OCI-LY7 (cell line): ENCODE data around the gene RPRD1B. TPM values are rescaled to one million over a fixed set of nuclear protein-coding genes. Genes with fewer than 3 reads are reported as not detected.

ENCODE experiments used
- BruUV-seq: library from RNA; stranded (reverse); fragments of 400-500 nt; replicated peaks from 2 replicates; lab custom pipeline; 2021; lab: Mats Ljungman, UMichigan
- CTCF ChIA-PET: fragments of 300-600 bp; sonication (Branson Sonifier 250); formaldehyde crosslinking; loops from one replicate; lab custom pipeline; 2022; ENCODE audit warnings: antibody characterized with exemption; ENCODE audit not compliant: unreplicated experiment; lab: Charles Lee
- POLR2A ChIA-PET: fragments of 300-600 bp; sonication (Branson Sonifier 250); formaldehyde crosslinking; loops from one replicate; lab custom pipeline; 2022; ENCODE audit warnings: antibody characterized with exemption; lab: Charles Lee
- DNase-seq: peaks from one replicate; pipeline ENCODE4 v3.0.0-alpha.2; 2015; ENCODE audit warnings: low spot score
- H2AFZ ChIP-seq: fragments of 200-600 bp; sonication (generic), shearing (Covaris generic); 2 replicates; pipeline ENCODE4 v1.6.1; 2014; ENCODE audit warnings: mild to moderate bottlenecking, antibody characterized with exemption, low read length, moderate library complexity
- H3K27ac ChIP-seq: fragments of 200-600 bp; sonication (generic); 2 replicates; pipeline ENCODE4 v1.5.1; 2014; ENCODE audit warnings: mixed run types, low read depth, mild to moderate bottlenecking, moderate library complexity, low read length, inconsistent platforms; ENCODE audit not compliant: poor library complexity, severe bottlenecking
- H3K36me3 ChIP-seq: fragments of 200-600 bp; sonication (generic); 2 replicates; pipeline ENCODE4 v1.6.1; 2014; ENCODE audit warnings: mild to moderate bottlenecking, antibody characterized with exemption, low read length, moderate library complexity, mixed read lengths; ENCODE audit not compliant: insufficient read depth
- H3K4me1 ChIP-seq: fragments of 200-600 bp; sonication (generic); 2 replicates; pipeline ENCODE4 v1.5.1; 2014; ENCODE audit warnings: mild to moderate bottlenecking, low read length; ENCODE audit not compliant: insufficient read depth, poor library complexity, severe bottlenecking
- H3K4me2 ChIP-seq: fragments of 200-600 bp; sonication (generic); 2 replicates; pipeline ENCODE4 v1.6.1; 2014; ENCODE audit warnings: mild to moderate bottlenecking, low read length
- H3K4me3 ChIP-seq: fragments of 200-600 bp; sonication (generic); 2 replicates; pipeline ENCODE4 v1.5.1; 2014; ENCODE audit warnings: mild to moderate bottlenecking, low read depth, low read length; ENCODE audit not compliant: poor library complexity, severe bottlenecking
- H3K79me2 ChIP-seq: fragments of 200-600 bp; sonication (generic); 2 replicates; pipeline ENCODE4 v1.6.1; 2016; ENCODE audit warnings: low read depth, mild to moderate bottlenecking, low read length, moderate library complexity, mixed read lengths; ENCODE audit not compliant: insufficient read depth
- H3K9me2 ChIP-seq: fragments of 200-600 bp; sonication (generic); 2 replicates; pipeline ENCODE4 v1.6.1; 2016; ENCODE audit warnings: mild to moderate bottlenecking, low read length, mixed read lengths; ENCODE audit not compliant: insufficient read depth
- H3K9me3 ChIP-seq: fragments of 200-600 bp; sonication (generic); 2 replicates; pipeline ENCODE4 v1.6.1; 2014; ENCODE audit warnings: mild to moderate bottlenecking, mixed run types, low read length, mixed read lengths
- H4K20me1 ChIP-seq: fragments of 200-600 bp; sonication (generic); 2 replicates; pipeline ENCODE4 v1.6.1; 2014; ENCODE audit warnings: mild to moderate bottlenecking, antibody characterized with exemption, low read length, moderate library complexity, mixed read lengths; ENCODE audit not compliant: insufficient read depth
- CTCF ChIP-seq: fragments of 200-600 bp; sonication (generic); conservative IDR thresholded peaks from 2 replicates; pipeline ENCODE4 v1.5.1; 2014; ENCODE audit warnings: mild to moderate bottlenecking, antibody characterized with exemption, low read length, moderate library complexity, mixed read lengths
- EZH2phosphoT487 ChIP-seq: fragments of 200-600 bp; sonication (generic); IDR thresholded peaks from 2 replicates; pipeline ENCODE4 v1.6.1; 2018; ENCODE audit warnings: low read depth, borderline replicate concordance, mild to moderate bottlenecking, mixed run types, antibody characterized with exemption, low read length, moderate library complexity, mixed read lengths
- intact Hi-C: fragments of 100-400 bp; cut with micrococcal nuclease; formaldehyde crosslinking; loops from one replicate; pipeline ENCODE4 v1.10.0; 2022; ENCODE audit not compliant: unreplicated experiment
- total RNA-seq, 2 experiments: library from RNA; depleted of rRNA in 1 of 2; stranded (reverse); fragments of >200 nt in 1 of 2; shearing (Covaris generic) in 1 of 2; gene quantifications; 2 replicates each; pipeline ENCODE4 v1.2.3, GENCODE V29; 2014 to 2022

RPRD1B gene
- total RNA-seq, 2 experiments from 2014 or later: 45.6 to 67.9 TPM

- Histone ChIP-seq H4K20me1 (no peaks in the 10 kb centered on the region), H3K4me3 (no peak overlapping the region), H3K9me2 (no peaks in the 10 kb centered on the region), H3K79me2 (no peaks in the 10 kb centered on the region), H3K4me1 (no peaks in the 10 kb centered on the region), H2AFZ (no peak overlapping the region), H3K9me3 (no peaks in the 10 kb centered on the region), H3K4me2 (no peak overlapping the region), H3K27ac (no peak overlapping the region), H3K36me3 (no peaks in the 10 kb centered on the region)
- ChIA-PET CTCF (no interaction called here), POLR2A (no interaction called here)
- DNase-seq: no peak
- TF ChIP-seq EZH2phosphoT487: no peak
- TF ChIP-seq CTCF: no peak
- no TSS peak for BruUV-seq
- intact Hi-C loops: no loop called here
Measured at GRCh38 chr20:38108438-38108985, 75.0 kb downstream of the RPRD1B start.

DNA sequence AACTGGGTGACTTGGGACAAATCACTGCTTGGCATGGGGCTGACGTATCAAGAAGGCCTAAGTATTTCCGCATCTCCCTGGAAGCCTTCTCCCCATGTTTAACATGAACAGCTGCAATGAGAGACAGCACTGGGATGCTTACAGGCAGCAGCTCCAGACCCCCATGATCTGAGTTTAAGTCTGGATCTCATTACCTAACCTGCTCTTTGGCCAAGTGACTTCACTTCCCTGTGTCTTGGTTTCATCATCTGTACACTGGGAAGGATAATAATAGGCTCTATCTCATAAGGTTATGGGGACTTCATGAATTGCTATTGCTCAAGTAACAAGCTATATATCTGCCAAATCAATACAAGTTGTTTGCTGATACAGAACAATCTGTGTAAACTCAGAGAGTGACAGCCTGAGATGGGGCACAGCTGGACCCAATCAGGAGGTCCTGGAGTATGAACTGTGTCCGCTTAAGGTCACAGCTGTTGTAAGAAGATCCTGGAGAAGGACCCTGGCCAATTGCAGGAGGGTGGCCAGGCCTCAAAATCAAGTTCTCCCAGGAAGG, 75.5 kb downstream of the RPRD1B start:
- no peak overlapping the region for H3K4me2 ChIP-seq
- DNase-seq: no peak
- no peak overlapping the region for H3K4me3 ChIP-seq
- BruUV-seq: no TSS peak
- no peaks in the 10 kb centered on the region for H3K9me2 ChIP-seq
- H3K4me1 ChIP-seq: no peaks in the 10 kb centered on the region
- POLR2A ChIA-PET: no interaction called here
- no peaks in the 10 kb centered on the region for H4K20me1 ChIP-seq
- no peaks in the 10 kb centered on the region for H3K9me3 ChIP-seq
- CTCF ChIA-PET: no interaction called here
- no peak overlapping the region for H3K27ac ChIP-seq
- intact Hi-C loops: no loop called here
- H2AFZ ChIP-seq: no peak overlapping the region
- TF ChIP-seq CTCF (no peak), EZH2phosphoT487 (no peak)
- no peaks in the 10 kb centered on the region for H3K36me3 ChIP-seq
- no peaks in the 10 kb centered on the region for H3K79me2 ChIP-seq
